ENCODE data around the gene NDUFS6. TPM values are rescaled to one million over a fixed set of nuclear protein-coding genes. Genes with fewer than 3 reads are reported as not detected.
"Not testable (repeated sequence)": the region's sequence is repeated elsewhere in the genome, so short reads cannot be mapped to it uniquely, and the experiment has no call there.

Gene NDUFS6
- total RNA-seq, 1 donor from 2014 or later: 48.5 TPM

GRCh38 chr5:1799110-1799601 lies 2.1 kb upstream of the NDUFS6 start:
- DNase-seq: peak; percentile 30

DNA sequence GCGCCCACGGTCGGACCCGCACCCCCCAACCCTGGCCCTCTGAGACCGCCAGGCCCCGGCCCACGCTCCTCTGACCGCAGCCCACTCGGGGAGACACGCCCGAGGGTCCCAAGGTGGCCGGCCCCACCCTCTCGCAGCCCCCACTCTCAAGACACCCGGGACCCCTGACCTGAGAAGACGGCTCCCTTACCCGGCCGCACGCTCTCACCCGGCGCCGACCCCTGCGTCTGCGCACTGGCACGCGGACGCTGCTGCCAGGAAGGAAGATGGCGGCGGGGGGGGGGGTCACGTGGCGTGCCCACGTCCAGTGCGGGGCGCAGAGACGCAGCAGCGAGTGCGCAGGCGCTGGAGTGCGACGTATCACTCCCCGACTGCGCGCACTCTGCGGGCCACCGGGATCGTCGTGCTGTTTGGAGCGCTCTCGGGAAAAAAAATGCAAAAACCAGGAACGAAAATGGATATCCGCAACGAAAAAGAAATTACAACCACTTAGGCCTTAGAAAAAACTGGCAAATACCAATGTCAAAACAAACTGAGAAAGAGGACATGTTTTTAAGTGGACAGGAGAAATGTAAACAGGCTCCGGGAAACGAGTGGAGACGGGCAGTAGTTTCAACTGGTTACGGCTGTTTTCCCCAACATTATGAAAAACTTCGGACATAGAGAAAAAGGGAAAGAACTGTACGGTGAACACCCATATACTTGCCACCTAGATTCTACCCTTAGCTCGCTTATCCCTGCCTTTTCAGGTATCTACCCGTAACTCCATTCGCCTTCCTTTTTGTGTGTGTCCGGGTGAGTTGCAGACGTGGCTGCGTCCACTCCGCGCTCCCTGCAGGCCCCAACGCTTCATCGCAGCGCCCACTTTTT lies 1.4 kb upstream of the NDUFS6 start, which contains the start of gene MRPL36:
Gene MRPL36 (minus strand): TSS at position 236 of the 870 bp plus-strand sequence. CDS start 902 bp downstream, outside the sequence.
- peak; percentile 96 for DNase-seq

- DNase-seq: no peak
Measured at GRCh38 chr5:1800472-1801221, 560 bp upstream of the NDUFS6 start.

GRCh38 chr5:1801967-1802295 lies 724 bp downstream of the NDUFS6 start:
- peak; percentile 44 for DNase-seq

DNA sequence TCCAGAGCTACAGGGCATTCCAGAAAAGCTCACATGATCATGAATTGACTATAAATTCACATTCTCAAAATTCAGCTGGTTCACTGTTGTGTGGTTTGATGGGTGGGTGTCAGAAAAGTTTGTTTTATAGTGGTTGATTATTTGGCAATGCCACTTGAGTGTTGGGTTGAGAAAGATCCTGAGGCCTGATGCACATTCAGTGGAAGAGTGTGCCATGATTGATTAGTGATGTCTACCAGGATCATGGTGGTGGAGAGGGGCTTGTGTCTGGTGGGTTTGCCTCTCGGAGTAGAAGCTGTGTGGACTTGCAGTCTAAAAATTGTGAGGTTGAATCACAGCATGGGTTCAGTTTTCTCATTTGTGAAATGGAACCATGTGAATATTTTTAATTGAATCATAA lies 2.0 kb downstream of the NDUFS6 start:
- no peak for DNase-seq

DNA sequence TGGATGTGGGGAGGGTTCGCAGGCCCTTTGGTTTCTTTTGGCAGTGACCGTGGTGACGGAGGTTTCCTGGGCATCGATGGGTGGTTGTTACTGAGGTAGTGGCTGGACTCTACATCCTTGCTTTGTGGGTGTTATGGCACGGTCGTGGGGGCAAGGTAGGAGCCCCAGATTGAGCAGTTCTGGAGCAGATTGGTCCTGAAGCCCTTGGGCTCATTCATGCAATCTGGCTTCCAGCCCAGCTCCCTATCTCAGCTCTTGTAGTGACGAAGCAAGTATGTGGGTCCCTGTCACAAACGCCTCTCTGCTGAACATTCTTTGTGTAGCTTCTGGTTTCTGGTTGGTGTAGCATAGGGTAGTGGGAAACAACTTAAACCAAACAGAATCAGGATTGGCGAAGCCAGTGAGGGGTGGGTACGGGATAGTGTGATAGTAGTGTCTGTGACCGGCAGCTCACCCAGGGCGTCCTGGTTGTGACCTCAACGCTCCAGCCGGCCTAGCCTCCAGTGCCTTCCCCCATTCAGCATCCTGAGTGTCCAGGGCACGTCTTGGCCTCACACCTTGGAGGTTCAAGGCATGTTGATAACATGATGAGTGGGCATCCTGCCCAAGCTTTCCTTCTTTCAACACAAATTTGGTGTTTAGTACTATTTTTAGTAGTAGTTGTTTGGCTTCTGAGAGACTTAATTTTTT lies 2.9 kb downstream of the NDUFS6 start:
- DNase-seq: no peak

- no peak for DNase-seq
Measured at GRCh38 chr5:1805326-1805725, 4.1 kb downstream of the NDUFS6 start.

- DNase-seq: no peak
Measured at GRCh38 chr5:1805736-1806135, 4.5 kb downstream of the NDUFS6 start.

DNA sequence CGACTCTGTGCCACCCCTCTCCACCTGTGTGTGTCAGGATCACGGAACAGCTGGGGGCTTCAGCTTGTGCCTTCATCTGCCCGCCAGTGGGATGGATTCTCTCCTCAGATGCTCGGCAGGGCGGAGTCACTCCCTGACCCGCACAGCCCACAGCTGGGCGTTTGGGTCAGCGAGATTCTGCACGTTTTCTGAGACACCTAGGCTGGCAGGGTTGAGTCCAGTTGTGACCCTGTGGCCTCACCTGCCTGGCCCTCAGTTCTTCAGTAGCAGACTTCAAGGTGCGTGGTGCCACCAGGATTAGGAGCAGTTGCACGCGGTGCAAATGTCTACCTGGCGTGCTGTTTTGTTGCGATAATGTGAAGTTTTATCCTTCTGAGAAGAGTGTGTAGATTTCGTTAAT lies 5.0 kb downstream of the NDUFS6 start:
- no peak for DNase-seq

DNA sequence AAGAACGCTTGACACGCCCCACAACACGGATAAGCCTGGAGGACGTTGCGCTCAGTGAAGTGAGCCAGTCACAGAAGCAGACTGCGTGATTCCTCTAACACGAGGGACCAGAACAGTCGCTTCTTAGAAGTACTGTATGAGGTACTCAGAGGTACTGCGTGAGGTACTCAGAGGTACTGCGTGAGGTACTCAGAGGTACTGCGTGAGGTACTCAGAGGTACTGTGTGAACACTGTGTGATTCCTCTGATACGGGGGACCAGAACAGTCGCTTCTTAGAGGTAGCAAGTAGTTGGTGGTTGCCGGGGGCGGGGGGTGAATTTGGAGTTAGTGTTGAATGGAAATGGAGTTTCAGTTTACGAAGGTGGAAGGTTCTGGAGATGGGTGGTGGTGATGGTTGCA lies 5.8 kb downstream of the NDUFS6 start:
- no peak for DNase-seq

DNA sequence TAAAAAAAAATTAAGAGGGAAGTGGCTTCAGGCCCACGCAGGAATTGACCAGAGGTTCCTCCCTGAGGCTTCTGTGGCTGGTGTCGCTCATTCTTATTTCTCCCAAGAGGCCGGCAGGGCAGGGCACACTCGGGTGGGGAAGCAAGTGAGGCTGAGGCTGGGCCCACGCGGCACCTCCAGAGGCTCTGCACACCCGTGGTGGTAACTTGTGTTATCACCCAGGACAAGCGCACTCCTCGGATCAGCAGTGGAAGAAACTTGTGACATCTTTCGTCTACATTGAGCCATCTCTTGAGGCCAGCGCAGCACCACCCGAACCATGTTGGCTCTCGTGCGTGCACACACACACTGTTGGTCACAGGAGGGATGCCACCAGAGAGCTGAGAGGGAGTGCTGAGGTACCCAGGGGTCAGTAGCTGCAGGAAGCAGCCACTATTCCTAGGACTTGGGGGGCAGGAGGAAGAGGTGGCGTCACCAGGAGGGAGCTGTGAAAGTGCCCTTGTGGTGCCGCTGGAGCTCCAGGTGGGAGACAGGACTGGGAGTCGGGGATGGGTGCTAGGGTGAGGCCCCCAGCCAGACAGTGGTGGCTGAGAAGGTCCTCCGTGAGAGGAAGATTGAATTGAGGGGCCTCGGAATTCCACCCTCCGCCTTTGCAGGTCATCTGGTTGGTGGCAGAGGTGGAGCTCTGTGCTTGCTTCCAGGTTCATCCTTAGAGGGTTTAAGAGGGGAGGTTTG lies 6.4 kb downstream of the NDUFS6 start:
- DNase-seq: no peak

DNA sequence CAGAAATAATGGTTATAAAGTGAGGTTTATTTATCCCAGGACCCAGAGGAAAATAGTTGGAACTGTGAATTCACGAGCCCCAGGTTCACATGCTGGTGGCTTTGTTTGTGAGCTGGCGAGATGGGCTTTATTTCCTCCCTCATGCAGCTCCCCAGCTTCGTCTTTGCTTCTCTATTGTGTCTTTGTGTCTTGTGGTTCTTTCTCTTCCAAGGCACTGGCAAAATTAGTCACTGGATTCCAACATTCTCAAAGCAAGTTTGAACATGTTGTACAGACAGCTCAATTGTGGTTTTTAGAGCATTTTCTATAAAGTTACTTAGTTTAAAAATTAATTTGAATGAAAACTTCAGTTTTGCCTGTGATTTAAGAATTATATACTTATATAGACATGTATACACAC lies 7.2 kb downstream of the NDUFS6 start:
- DNase-seq: peak; percentile 14

DNA sequence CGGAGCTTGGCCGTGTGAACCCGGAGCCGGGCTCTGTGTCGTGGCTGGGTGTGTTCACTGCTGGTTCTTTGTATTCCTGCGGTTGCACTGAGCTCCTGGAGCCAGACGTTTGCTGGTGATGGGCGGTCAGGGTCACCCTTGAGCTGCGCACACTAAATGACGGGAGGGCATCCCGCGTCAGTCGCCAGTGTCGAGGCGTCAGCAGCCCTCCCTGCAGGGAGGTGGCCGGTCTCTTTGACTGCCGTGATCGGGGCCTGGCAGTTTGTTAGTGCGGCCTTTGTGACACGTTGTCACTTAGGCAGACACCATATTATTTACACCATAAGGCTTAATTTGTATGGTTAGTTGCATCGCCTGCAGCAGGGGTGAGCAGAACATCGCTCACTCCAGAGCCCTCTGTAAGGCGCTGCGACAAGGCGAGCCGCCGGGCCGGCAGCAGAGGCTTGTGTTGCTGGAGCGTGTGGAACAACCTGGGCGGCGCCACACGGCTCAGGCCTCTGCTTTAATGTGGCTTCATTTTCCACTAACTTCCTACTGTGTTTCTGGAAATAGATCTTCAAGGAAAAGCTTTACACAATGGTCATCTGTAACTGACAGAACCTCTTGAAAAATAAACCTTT lies 8.3 kb downstream of the NDUFS6 start:
- DNase-seq: no peak

GRCh38 chr5:1810581-1811101 lies 9.4 kb downstream of the NDUFS6 start:
- no peak for DNase-seq

- no peak for DNase-seq
Measured at GRCh38 chr5:1814183-1815020, 13.2 kb downstream of the NDUFS6 start.

GRCh38 chr5:1815071-1815786 lies 14.0 kb downstream of the NDUFS6 start:
- DNase-seq: no peak

GRCh38 chr5:1815881-1816292 lies 14.7 kb downstream of the NDUFS6 start:
- no peak for DNase-seq

DNA sequence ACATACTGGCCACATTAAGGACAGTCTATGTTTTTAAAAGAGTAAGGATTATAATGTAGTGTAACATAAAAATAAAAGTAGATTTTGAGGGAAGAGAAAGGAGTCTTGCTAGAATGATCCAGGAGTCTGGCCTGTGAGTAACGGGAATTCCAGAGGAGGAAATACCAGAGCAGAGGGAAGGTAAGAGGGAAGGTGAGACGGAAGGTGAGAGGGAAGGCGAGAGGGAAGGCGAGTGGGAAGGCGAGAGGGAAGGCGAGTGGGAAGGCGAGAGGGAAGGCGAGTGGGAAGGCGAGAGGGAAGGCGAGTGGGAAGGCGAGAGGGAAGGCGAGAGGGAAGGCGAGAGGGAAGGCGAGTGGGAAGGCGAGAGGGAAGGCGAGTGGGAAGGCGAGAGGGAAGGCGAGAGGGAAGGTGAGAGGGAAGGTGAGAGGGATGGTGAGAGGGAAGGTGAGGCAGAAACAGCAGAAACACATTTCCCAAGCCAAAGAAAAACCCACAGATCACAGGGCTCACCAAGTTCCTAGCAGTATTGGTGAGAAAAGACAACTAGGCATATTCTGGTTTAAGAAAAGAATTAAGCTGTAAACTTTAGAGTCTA lies 15.4 kb downstream of the NDUFS6 start:
- not testable (repeated sequence) for DNase-seq

GRCh38 chr5:1817261-1818043 lies 16.2 kb downstream of the NDUFS6 start:
- no peak for DNase-seq

All from dermis blood vessel endothelial cell (primary cell).